ENCODE results near the gene CDH23.

DNA sequence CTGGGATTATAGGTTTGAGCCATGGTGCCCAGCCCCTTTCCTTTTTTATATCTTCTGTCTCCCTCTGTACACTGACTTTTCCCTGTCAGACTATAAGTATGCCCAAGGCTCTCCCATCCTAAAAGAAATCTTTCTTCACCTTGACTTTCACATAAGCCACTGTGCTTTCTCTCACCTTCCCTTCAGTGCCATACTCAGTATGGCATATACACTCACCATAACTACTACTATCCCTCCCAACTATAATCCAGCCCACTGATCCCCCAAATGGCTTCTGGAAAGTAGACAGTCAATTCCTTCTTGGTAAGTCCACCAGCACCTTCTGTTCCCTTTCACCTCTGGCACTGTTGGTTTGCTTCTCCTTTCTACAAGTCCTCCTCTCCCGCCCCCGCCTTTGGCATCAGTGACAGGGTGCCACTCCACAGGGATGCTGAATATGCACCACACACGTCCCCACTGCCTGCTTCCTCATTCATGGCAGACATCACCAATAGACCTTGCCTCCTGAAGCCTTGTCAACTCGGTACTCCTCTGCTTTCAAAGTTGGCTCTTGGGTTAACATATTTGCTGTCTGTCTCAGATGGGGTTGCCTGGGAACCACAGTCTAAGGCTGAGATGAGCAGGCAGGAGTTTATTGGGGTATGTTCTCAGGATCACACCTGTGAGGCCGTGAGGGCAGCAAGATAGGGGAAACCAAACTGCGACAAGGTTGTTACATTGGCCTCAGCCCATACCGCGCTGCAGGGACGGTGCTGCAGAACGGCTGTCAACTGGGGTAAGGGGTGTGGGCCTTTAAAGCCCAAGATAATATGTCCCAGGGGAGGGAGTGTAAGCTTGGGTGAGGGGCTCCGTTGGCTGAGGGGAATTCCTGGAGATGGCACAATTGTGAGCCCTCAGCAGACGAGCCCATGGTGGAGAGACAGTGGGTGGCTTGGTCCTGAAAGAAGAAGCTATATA is 461.5 kb downstream of the CDH23 start:
- TF ChIP-seq, protein P1, sequence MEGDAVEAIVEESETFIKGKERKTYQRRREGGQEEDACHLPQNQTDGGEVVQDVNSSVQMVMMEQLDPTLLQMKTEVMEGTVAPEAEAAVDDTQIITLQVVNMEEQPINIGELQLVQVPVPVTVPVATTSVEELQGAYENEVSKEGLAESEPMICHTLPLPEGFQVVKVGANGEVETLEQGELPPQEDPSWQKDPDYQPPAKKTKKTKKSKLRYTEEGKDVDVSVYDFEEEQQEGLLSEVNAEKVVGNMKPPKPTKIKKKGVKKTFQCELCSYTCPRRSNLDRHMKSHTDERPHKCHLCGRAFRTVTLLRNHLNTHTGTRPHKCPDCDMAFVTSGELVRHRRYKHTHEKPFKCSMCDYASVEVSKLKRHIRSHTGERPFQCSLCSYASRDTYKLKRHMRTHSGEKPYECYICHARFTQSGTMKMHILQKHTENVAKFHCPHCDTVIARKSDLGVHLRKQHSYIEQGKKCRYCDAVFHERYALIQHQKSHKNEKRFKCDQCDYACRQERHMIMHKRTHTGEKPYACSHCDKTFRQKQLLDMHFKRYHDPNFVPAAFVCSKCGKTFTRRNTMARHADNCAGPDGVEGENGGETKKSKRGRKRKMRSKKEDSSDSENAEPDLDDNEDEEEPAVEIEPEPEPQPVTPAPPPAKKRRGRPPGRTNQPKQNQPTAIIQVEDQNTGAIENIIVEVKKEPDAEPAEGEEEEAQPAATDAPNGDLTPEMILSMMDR (conservative IDR thresholded peaks at IDR 0.05; ENCODE audit: low read depth, low read length): no peak
- TF ChIP-seq EZH2 (IDR thresholded peaks at IDR 0.05; ENCODE audit: low read length, unreplicated experiment): no peak
- TF ChIP-seq EZH2phosphoT487 (IDR thresholded peaks at IDR 0.05; ENCODE audit: borderline replicate concordance, low read length): no peak
